CD4-positive, alpha-beta T cell treated with Interleukin-4 for 1 hour (primary cell): ENCODE measurements around the gene SGSH.
"Not testable (repeated sequence)": the region's sequence is repeated elsewhere in the genome, so short reads cannot be mapped to it uniquely, and the experiment has no call there.

Experiments
- DNase-seq, 2 donors: peaks; one replicate each; pipeline ENCODE4 v3.0.0-alpha.2; 2020 to 2022

SGSH gene

DNA sequence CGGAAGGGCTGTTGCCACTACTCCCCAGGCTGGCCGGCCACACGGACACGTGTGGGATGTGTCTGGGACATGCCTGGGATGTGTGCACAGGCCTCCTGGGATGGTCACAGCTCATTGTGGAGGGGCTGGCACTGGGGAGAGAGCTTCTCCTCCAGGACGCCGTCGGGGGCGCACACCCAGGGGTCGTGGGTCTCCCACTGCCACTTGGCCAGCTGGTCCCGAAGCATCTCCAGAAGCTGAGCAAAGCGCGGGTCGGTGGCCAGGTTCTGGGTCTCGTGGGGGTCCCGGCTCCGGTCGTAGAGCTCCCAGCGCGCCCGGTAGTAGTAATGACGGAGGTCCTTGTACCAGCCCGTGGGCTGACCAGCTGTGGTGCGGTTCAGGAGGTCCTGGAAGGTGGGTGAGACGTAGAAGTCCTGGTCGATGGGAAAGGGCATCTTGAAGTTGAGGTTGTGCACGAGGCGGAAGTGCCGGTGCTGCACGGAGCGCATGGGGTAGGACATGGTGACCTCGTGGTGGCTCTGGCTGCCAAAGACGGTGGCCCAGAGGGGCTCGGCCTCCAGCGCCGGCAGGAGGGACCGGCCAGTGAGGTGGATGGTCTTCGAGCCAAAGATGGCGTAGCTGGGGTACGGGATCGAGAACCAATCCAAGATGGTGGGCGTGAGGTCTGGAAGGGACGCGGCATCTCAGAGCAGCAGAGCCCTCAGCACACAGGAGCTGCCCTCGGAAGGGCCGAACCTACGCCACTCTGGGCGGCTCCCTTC, 9.6 kb downstream of the SGSH start:
- DNase-seq = no peak

DNA sequence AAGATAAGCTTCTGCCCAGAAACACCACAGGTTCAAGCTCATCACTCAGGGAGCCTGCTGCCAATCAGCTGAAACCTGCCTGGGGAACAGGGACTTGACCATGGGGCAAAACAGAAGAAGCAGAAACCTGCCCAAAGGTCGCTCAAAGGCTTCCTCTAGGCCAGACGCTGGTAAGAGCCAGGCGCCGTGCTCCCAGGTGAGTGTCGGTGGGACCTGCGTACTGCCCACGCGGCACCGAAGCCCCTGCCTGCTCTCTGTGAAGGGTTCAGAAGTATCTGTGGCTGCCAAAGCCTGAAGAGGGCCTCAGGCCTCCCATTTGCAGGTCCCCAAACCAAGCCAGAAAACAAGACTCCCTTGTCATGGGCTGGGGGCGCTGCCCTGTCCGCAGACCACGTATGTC, 10.4 kb downstream of the SGSH start:
- no peak for DNase-seq

DNA sequence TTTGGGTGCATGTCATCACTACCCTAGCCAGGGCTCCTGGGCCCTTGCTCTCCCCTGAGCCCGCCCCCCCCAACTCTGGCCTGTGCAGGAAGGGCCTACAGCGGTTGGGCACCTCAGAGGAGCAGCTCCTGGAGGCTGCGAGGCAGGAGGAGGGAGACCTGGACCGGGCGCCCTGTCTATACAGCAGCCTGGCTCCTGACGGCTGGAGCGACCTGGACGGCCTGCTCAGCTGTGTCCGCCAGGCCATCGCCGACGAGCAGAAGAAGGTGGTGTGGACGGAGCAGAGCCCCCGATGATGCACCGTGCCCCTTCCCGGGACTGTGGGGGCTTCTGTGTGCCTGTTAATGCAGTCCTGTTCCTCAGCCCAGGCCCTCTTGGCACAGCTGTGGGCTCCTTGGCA, 12.1 kb downstream of the SGSH start:
- DNase-seq = no peak

DNA sequence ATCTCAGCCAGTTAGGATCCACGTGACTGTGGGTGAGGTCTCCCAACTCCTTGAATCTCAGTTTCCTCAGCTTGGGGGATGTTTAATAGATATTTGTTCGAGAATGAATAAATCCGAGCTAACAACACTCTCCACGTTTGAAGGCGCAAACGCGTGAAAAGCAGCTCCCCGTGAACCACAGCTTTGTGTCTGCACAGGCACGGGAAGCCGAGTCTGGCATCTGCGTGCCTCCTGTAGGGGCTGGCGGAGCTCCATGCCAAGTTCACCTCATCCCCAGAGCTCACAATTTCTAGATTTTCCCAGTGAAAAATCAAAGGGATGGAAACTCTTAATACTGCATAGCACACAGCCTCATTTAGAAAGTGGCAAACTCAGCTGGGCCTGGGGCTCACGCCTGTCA, 14.3 kb downstream of the SGSH start:
- DNase-seq = no peak

DNA sequence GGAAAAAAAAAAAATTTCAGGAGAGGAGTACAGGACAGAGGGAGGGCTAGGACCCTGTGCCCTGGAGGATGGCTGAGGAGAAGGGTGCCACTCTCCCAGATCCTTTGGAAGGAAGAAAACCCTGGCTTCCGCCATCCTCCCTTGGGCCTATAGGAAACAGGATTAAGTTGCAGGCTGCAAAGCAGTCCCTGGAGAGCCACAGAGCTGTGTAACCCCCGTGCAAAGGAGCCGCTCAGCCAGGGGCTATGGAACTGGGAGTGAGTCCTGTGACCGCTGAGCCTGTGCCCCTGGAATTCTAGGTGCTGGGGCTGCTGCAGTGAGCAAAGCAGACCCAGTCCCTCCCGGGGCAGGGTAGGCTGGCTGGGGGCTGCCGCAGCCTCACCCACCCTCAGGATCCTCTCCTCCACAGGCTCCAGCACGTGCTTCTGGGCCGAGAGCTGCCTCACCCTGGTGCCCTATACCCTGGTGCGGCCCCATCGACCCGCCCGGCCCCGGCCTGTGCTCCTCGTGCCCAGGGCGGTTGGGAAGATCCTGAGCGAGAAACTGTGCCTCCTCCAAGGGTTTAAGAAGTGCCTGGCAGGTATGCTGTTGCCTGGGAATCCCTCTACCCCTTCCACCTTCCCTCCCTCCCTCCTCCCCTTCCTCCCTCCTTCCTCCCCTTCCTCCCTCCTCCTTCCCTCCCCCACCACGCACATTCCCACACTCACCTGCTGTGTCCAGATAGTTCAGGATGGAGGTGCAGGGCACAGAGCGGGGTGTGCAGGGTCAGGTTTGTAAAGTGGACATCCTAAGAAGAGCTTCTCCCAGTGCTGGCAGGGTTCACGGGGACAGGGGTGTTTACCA, 15.3 kb downstream of the SGSH start:
- DNase-seq = no peak

DNA sequence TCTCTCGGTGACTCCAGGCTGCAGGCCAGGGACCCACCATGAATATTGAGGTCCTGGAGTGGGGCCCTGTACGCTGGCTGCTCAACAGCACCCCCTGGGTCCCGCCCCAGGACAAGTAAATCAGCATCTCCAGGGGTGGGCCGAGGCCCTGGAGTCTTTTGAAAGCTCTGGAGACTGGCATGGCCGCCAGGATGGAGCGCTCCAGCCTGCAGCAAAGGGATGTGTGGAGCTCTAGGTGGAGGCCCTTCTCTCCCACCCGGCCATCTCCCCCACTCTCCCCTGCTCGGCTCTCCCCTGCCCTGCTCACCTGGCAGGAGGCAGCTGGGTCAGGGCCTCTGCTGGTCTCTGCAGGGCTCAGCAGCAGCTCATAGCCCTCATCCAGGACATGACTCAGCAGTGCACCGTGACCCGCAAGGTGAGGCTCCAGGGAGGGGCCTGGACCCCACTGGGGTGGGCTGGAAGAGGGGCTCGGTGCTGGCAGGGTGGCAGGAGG, 16.6 kb downstream of the SGSH start:
- no peak for DNase-seq

DNA sequence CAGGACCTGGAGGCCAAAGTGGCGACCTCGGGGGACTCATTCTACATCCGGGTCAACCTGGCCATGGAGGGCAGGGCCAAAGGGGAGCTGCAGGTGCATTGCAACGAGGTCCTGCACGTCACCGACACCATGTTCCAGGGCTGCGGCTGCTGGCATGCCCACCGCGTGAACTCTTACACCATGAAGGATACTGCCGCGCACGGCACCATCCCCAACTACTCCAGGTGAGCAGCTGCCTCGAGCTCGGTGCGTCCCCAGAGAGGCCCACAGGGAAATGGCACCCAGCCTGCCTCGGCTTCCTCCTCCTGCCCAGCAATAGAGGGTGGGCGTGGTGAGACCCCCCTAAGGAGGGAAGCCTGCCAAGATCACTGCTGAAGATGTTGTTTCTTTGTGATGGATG, 17.9 kb downstream of the SGSH start:
- DNase-seq = no peak

DNA sequence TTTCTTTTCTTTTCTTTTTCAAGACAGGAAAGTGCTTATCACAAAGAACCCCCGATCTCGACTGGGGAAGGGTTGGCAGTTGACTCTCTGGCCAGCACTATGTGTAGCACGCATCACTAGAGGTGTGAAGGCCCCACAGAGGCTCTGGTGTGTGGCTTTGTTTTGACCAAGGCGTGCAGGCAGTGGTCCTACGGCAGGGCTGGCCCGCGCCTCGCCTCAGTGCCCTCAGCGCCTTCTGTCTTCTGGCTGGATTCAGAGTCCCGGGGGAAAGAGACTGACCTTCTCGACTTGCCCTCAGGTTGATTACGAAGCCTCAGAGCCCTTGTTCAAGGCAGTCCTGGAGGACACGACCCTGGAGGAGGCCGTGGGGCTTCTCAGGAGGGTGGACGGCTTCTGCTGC, 18.7 kb downstream of the SGSH start:
- DNase-seq = no peak

DNA sequence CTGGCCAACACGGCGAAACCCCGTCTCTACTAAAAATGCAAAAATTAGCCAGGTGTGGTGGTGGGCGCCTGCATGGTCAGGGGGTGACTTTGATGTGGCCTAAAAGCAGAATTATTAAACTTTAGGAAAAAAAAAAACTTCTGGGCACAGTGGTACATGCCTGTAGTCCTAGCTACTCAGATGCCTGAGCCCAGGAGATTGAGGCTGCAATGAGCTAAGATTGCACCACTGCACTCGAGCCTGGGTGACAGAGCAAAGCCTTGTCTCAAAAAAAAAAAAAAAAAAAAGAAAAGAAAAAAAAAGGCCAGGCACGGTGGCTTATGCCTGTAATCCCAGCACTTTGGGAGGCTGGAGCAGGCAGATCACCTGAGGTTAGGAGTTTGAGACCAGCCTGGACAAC, 20.8 kb downstream of the SGSH start:
- not testable (repeated sequence) for DNase-seq

DNA sequence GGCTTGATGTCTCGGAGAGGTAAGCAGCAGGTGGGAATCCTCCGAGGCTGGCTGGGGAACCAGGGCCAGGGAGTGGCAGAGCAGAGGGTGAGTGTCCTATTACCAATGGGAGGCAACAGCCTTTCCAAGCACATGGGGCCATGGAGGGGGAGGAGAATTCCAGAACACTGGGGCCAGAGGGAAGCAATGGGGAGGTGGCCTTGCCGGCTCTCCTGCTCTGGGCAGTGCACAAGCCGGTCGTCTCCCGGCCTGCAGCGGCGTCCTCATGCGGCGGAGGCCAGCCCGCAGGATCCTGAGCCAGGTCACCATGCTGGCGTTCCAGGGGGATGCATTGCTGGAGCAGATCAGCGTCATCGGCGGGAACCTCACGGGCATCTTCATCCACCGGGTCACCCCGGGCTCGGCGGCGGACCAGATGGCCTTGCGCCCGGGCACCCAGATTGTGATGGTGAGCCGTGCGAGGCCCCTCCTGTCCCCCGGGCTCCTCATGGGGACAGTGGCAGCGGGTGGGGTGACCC, 21.9 kb downstream of the SGSH start:
- DNase-seq = no peak

DNA sequence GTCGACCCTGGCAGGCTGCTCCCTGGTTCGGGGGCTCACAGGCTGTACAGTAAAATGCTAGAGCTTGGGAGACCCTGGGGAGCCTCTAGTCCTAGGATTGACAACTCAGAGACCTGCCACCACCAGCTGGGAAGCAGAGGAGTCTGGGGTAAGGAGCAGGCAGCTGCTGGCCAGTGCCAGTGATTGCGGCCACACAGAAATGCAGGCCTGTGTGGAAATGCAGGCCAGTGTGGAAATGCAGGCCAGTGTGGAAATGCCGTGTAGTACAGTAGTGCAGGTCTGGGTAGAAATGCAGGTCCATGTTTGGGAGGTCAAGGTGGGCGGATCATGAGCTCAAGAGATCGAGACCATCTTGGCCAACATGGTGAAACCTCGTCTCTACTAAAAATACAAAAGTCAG, 23.5 kb downstream of the SGSH start:
- DNase-seq = no peak

DNA sequence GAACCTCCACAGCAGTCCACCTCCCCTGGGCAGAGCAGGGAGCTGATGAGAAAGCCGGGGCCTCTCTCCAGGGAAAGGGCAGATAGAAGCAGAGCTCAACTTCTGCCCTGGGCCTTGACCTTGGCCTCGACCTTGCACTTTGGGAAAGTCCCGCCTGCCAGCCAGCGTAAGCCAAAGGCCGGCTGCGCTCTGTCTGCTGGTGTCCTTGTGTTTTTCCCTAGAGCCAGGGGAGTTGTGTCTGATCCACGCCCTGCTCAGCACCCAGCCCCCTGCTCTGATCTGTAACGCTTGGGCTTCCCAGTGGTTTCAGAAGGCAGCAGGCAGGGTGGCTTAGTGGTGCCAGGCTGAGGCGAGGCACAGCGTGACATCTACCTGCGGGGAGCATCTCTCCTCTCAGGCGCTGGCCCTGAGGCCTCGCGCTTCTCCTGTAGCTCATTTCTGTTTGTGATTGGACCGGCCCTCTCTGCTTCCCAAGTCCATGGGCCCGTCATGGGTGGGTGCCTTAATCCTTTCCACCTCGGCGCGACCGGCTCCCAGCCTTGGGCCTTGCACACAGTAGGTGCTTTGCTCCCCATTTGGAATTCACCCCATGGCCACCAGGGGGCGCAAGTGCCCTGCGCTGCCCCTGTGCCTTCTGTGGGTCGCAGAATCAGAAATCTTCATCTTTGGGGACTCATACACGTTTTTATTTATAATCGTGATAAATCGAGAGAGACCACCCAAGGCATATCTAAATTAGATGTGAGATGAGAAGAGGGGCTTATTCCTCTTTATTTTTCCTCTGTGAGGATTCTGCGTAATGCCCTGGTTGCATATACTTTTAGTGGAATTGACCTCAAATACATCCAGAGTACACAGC, 24.2 kb downstream of the SGSH start:
- DNase-seq = peak; percentile 59 to 65

DNA sequence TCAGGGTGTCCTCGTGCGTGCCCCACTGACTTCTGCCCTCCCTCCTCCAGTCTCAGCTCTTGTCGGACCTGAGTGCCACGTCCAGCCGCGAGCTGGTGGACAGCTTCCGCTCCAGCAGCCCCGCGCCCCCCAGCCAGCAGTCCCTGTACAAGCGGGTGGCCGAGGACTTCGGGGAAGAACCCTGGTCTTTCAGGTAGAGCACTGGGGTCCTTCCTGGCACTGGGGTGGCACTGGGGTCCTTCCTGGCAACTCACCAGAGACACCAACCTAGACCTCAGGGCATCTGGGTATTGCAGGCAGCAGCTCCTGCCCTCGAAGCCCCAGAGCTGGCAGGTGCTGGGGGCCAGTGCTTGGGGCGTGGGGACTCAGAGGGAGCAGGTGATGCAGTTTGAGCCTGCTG, 25.0 kb downstream of the SGSH start:
- DNase-seq = no peak

DNA sequence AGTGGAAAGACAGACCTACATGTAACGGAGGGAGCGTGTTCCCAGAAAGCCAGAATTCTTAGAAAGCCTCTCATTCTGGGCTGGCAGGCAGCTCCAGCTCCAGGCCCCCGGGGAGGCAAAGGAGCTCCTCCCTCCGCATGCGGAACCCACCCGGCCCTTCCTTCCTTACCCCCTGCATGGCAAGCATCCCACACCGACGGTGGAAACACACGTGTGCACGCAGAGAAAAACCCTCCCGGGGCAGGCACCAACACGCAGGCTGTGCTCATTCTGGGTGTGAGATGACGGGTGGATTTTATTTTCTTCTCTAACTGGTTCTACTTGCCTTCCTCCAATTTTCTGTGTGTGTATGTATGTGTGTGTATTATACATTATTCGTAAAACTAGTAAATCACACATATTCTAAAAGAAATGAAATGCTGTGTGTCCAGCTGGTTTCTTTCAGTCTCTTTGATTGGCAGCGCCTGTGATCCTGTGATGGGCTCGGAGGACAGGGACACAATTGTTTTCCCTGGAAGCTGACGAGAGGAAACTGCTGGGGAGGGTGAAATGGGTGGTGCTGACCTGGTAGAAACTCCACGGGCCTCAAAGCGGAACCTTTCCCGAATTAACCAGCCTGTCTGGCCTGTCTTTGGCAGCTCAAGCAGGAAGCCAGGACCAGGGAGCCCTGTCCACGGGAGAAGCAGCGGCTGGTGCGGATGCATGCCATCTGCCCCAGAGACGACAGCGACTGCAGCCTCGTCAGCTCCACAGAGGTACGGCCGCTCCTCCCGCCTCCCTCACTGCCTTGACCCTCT, 28.1 kb downstream of the SGSH start:
- no peak for DNase-seq

DNA sequence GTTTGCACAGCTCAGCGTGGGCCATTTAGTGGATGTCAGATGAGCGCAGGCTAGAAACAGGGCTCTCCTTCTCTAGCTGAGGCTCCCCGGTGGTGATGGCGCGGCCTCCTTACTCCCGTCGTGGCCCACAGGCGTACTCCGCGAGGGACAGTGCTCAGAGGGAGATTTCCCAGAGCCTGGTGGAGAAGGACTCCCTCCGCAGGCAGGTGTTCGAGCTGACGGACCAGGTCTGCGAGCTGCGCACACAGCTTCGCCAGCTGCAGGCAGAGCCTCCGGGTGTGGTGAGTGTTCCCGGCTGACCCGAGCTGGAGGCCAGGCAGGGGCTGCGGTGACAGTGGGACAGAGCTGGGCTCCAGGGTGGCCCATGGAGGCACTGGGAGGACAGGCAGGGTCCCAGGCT, 28.9 kb downstream of the SGSH start:
- no peak for DNase-seq

DNA sequence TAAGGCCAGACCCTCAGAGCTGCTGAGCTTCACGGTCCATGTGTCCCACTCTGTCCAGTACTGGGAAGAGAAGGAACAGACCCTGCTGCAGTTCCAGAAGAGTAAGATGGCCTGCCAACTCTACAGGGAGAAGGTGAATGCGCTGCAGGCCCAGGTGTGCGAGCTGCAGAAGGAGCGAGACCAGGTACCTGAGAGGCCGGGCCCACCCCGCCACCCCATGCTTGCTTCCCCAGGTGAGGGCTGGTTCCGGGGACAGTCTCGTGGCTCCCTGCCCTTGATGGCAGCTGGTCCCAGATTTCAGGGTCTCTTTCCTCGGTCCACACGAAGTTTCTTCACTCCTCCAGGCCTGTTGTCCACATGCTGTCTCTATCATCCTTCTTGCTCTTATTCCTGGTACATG, 29.4 kb downstream of the SGSH start:
- DNase-seq = no peak

DNA sequence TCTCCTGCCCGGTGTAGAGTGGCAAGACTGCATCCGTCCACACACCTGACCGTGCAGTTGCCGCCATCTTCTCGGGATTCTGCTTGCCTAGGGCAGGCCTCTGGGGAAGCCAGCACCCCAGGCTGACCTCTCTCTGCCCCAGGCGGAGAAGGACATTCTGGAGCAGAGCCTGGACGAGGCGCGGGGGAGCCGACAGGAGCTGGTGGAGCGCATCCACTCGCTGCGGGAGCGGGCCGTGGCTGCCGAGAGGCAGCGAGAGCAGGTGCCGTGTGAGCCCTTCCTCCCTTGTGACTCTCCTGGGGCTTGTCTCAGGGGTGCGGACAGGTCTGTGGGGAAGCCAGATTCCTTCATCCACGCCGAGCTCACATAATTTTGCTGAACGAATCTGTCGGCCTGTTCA, 30.5 kb downstream of the SGSH start:
- no peak for DNase-seq

DNA sequence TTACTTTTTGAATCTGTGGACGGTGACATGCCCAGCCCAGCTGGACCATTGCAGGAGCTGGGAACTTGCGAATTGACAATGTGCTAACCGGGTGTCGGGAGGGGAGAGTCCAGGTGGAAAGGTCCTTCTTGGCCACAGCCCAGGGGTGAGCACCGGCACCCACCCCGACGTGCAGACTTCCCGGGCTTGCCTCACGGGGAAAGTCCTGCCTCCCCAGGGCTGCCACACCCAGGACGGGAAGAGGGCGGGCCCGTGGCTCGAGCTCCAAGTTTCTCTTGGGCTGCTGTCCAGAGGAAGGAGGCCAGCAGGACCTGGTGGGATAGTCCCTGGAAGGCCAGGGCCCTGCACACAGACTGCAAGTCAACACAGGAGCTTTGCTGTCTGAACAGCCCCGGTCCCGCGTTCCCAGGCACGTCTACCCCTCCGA, 32.6 kb downstream of the SGSH start:
- no peak for DNase-seq

DNA sequence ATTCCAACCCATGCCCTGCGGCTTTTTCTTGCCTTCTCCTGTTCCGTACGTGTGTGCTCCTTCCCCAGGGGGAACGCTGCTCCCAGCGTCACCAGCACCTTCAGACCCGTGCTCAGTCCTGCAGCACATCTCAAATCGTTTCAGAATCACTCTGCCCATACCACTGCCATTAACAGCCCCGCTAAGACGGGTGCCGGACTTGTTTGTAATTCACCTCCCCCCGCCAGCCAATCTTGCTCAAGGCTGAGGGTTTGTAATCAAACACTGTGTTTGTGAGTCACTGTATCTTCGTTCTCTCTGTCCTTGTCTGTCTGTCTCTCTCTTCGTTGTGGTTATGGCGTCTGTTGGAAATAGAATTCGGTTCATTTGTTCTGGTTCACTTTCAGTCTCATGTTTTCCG, 33.0 kb downstream of the SGSH start:
- no peak for DNase-seq

DNA sequence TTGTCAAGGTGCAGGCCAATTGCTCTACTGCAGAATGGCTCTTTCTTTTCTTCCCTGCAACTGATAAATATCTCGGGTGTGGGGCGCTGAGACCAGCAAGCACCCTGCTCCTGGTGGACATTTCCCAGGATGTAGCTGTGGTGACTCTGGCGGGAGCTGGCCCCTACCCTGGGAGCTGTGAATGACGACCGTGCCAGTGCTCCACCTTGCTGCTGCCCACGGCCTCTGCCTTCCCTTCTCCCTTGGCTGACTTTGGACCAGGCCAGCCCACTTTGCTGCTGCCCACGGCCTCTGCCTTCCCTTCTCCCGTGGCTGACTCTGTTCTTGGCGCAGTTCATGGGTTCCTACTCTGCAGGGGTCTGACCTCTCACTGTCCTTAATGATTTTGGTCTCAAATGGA, 34.2 kb downstream of the SGSH start:
- DNase-seq = no peak

DNA sequence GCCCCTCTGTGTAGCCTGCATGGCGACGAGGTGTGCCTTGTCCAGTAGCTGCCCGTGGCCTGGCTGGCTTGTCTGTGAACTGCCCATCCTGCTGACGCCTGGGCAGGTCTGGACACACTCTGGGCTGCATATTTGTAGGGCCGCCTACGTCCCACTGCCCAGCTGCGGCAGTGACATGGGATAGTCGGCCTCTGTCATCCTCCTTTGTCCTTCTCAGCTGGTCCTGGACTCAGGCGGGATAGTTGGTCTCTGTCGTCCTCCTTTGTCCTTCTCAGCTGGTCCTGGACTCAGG, 35.8 kb downstream of the SGSH start:
- DNase-seq = no peak
